Ovary (tissue), 3 donors: ENCODE measurements around the gene TMEM45A.

Experiments used
- EP300 ChIP-seq: sonication (generic); formaldehyde crosslinking; IDR thresholded peaks from one replicate; pipeline ENCODE4 v1.6.1; 2017; ENCODE audit warnings: antibody characterized with exemption
- TF ChIP-seq, protein P1 (sequence below), 3 donors: fragments of 450-650 bp in 2 of 3; fragments of 200-600 bp in 1 of 3; IDR thresholded peaks; one replicate each; pipeline versions ENCODE4 v1.5.1 to v1.8.0; 2016 to 2022; ENCODE audit warnings: antibody characterized with exemption in 3 of 3, mild to moderate bottlenecking in 1 of 3
- donor health status: DM: no; HTN: no; CAD: no.

DNA sequence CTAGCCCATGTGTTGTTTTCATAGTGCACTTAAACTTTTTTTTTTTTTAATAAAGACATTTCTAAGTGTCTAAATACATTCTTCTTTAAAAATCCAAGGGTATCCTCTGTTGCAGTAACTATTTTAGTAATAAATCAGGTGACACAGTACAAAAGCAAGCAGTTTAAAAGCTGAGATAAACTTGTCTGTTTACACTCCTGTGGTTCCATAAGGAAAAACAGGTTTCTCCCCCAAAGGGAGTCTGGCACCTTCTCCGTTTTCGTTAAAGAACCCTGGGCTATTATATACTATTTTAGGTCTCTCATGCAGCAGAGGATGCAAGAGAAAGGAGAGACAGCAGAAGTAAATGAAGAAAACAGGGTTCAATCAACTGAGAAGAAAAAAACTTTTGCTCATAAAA is 43.2 kb upstream of the TMEM45A start:
- TF ChIP-seq, protein P1, sequence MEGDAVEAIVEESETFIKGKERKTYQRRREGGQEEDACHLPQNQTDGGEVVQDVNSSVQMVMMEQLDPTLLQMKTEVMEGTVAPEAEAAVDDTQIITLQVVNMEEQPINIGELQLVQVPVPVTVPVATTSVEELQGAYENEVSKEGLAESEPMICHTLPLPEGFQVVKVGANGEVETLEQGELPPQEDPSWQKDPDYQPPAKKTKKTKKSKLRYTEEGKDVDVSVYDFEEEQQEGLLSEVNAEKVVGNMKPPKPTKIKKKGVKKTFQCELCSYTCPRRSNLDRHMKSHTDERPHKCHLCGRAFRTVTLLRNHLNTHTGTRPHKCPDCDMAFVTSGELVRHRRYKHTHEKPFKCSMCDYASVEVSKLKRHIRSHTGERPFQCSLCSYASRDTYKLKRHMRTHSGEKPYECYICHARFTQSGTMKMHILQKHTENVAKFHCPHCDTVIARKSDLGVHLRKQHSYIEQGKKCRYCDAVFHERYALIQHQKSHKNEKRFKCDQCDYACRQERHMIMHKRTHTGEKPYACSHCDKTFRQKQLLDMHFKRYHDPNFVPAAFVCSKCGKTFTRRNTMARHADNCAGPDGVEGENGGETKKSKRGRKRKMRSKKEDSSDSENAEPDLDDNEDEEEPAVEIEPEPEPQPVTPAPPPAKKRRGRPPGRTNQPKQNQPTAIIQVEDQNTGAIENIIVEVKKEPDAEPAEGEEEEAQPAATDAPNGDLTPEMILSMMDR (IDR thresholded peaks at IDR 0.05), result no peak
- TF ChIP-seq EP300, result no peak
